ENCODE measurements around the gene BLVRB. TPM values are rescaled to one million over a fixed set of nuclear protein-coding genes. Genes with fewer than 3 reads are reported as not detected.

BLVRB gene
- total and polyA plus RNA-seq, 9 of the 15 experiments (the other 6 are each of a cell fraction or from before 2014, with no cell fraction given), result 81.1 to 749 (median 331) TPM

- no peak for TF ChIP-seq ZNF780A (CRISPR knock-in tag; IDR thresholded peaks at IDR 0.05)
- TF ChIP-seq ZNF318 (IDR thresholded peaks at IDR 0.05; ENCODE audit: borderline replicate concordance in 1 of 2, low read depth in 1 of 2), result 0 out of 4 replicates have a peak, but pooled peaks of 1 of the 2 experiments have one; percentile 19
- 0 out of 2 replicates have a peak, but pooled peaks have one; percentile 58 for TF ChIP-seq ARID4B (CRISPR knock-in tag; IDR thresholded peaks at IDR 0.05)
- TF ChIP-seq ZNF347 (CRISPR knock-in tag; IDR thresholded peaks at IDR 0.05; ENCODE audit: low read depth), result no peak
- peak; percentile 76 for TF ChIP-seq GMEB1 (CRISPR knock-in tag; IDR thresholded peaks at IDR 0.05)
- TF ChIP-seq ZNF395 (CRISPR knock-in tag; IDR thresholded peaks at IDR 0.05), result 0 out of 2 replicates have a peak, but pooled peaks have one; percentile 16
These were observed 22.2 kb downstream of the BLVRB start (continued) for GRCh38 chr19:40443131-40443999.

Measured in K562 (cell line).